Raji (cell line): ENCODE data around the gene KCNC4.

Experiments
- POLR2A ChIP-seq: IDR thresholded peaks from 2 replicates; pipeline ENCODE4 v1.6.1; 2011; ENCODE audit warnings: low read depth, low read length, control low read depth; ENCODE audit not compliant: insufficient read depth

Gene KCNC4

DNA sequence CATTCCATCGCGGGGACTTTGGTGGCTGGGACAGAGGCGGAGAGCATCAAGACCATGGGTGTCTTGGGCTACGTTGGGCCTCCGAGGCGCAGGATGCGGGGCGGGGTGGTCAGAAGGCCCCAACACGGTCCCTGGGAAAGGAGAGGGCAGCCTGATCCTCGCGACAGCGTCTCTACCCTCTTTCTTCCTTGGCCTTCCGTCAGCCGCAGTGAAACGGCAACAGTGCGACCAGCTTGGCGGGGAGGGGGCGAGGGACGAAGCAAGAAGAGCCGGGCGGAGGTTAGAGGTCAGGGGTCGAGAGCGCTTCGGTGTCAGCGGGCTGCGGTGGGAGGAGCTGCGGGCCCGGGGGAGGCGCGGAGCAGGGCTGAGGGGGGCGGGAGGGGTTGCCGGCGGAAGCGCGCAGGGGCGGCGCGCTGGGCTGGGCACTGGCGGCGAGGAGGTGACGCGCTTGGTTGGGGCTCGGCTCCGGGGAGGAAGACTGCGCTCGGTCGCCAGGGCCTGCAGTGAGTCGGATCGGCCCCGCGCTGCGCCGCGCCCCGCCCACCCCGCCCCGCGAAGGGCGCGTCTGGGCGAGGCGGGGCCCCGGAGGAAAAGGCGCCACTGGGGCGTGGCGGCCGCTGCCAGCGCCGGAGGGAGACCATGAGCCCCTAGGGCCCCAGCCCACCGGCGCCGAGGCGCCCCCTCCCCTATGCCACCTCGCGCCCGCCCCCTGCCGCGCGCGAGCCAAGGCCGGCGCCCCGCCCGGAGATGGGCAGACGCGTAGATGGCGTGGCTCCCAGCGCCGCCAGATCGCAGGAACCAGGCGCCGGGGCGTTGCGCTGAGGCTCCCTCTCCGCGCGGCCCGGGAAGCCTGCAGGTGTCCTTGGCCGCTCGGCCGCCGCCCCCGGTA lies at the start of gene KCNC4:
TSS of gene KCNC4 (plus strand) at position 600 of the 889 bp plus-strand sequence. CDS start 1,186 bp downstream, outside the sequence.
- TF ChIP-seq POLR2A = peak; percentile 34

DNA sequence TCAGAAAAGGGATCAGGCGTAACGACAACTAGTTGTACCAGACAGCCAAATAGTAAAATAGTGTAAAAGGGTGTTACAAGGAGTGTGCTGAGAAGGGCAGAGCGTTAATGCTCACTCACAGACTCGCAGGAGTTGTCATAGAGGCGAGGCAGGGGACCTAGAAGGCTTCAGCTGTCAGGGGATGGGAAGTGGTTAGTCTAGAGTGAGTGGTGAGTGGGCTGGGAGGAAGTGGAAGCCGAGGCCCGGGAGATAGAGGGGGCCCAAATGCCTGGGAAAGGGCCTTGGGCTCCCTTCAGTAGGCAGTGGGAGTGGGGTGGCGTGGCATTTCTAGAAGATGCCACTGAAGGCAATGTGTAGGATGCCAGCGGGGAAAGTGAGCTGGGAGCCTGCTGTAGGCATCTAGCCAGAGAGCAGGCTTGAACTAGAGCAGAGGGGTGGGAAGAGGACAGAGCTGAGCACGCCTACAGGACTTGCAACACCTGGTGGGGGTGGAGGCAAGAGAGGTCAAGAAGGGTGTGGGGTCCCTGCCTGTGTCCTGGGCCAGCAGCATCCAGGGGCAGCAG lies 49.5 kb upstream of the KCNC4 start:
- TF ChIP-seq POLR2A = no peak

DNA sequence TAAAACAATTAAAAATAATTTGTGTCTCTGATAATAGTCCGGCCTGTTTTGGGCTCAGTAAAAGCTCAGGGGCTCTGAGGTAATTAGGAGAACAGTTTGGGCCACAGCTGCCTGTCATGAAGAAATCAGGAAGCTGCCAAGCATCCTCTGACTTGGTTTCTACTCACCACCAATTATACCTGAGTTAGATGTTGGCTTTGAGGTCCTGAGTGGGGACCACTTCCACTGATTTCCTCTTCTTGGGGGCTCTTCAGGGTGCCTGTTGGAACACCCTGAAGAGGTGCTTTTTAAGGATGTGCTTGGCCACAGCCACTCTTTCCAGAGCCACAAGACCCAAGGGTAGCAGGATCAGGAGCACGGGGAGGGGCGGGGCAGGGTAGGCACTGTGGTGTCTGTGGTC lies 48.9 kb upstream of the KCNC4 start:
- TF ChIP-seq POLR2A = no peak

DNA sequence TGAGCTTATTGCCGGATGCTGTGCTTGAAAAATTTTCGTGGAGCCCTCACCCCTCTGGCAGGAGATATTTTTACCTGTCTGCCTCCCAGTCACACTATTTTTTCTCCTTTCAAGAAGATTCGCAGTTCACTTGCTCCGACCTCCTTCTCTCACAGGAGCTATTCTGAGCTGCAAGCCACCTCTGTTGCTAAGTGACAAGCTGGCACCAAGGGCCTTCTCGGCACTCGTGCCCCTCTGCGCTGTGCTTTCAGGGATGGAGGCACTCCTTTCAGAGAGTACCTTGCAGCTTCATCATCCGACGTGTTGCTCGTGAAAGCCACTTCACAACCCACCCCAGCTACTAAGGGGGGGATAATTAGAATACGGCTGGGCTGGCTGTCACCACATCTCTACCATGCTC lies 48.3 kb upstream of the KCNC4 start:
- TF ChIP-seq POLR2A = no peak

DNA sequence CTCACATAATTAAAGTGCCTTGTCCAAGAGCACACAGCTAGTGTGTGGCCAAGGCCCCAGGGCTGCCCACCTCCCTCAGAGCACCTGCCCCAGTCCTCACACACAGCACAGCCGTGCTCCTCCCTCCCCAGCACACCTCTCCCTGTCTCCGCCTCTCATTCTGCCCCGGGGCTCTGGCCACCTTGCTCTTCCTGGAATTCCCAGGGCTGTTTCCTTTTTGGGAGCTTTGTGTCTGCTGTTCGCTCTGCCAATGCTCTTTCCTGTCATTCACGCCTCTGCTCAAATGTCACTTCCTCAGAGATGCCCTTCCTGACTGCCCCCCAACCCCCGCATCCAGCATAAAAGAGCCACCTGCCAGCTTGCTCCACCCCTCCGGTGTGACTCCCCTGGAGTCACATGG lies 46.5 kb upstream of the KCNC4 start:
- no peak for TF ChIP-seq POLR2A

DNA sequence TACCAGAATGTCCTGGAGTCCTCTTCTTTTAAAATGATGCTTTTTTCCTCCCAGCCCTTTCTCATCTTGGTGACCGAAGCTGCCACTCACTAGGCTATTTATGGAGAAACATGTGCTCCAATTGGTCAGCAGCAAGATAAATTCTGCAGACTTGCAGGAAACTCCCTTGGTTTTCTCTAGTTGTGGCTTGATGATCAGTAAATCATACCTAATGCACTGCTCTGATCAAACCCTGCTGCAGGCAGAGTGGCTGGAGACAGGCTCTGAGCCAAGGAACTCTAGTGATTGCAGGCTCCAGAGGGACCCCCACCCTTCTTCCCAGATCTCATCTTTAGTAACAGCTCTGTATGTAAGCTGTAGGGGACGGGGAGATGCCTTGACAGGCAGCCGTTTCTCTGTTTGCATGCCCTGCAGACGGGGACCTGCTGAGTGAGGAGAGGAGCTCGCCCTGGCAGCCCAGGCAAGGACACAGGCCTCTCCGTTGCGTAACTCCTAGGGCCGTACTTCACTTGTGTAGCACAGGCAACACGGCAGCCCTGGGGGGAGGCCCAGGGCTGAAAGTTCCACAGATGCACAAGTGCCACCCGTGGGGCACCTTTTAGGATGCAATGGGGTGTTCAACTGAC lies 45.3 kb upstream of the KCNC4 start:
- TF ChIP-seq POLR2A = no peak

DNA sequence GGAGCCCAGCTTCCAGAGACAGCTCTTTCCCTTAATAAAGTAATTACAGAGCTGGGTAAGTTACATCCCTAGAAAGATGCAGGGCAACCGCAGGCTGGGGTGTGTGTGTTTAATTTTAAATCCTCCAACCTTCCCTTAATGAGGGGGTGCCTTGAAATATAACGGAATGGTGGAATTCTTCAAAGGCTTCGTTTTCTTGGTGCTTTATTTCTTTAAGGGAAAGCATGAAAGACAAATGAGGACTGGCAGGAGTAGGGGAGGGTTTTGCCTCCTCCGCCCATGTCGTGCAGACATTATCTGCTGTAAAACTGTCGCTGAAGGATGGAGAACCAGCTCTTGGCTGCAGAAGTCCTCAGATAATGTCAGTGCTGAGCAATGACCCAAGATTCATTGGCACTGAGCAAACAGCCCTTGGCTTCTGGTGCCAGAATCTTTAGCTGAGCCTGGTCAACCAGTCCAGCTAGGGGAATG lies 44.3 kb upstream of the KCNC4 start:
- TF ChIP-seq POLR2A = no peak

DNA sequence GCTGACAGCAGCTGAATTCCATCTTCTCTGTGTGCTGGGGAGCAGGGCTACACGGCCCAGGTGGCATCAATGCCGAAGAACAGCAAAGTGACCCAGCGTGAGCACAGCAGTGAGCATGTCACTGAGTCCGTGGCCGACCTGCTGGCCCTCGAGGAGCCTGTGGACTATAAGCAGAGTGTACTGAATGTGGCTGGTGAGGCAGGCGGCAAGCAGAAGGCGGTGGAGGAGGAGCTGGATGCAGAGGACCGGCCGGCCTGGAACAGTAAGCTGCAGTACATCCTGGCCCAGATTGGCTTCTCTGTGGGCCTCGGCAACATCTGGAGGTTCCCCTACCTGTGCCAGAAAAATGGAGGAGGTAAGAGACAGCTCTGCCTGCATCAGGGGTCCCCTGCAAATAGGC lies 43.3 kb upstream of the KCNC4 start:
- no peak for TF ChIP-seq POLR2A

DNA sequence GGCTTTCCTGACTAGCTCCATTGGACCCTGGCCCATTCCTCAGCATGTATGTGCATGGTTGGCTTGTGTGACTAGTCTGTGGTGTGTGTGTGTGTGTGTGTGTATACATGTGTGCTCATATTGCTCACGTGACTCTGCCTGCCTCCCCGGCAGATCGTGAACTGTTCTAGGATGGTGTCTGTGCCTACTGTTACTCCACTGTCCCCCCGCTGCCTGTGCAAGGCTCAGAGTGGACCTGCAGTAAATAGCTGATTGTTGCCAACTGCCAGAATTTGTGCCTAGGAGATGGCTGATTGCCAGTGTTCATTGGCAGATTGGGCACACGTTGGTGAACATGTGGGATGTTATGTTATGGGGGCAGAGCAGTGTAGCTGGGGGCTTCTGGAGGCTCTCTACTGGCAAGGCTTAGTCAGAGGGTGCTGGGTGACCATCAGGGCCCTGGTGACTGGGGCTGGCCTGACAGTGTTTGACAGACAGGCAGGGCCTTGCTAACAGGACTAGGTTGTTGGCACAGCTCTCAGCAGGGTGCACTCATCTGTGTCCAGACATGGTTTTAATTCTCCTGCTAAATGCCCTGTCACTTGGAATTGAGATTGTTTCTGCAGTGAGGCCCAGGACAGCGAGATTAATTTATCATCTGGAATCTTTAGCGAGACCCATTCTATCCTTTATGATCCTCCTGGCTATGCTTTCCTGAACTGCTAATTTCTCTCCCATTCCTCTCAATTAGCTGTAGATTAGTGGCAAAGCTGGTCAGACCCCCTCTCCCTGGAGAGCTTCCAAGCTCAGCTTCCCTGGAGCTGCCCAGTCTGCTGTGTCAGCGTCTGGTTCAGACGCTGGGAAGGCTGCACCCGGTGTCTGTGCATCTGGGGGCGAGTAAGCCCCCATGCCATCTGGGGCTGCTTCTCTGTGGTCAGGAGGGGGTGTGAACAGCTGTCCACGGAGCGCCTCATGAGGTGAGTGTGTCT lies 39.1 kb upstream of the KCNC4 start:
- no peak for TF ChIP-seq POLR2A

DNA sequence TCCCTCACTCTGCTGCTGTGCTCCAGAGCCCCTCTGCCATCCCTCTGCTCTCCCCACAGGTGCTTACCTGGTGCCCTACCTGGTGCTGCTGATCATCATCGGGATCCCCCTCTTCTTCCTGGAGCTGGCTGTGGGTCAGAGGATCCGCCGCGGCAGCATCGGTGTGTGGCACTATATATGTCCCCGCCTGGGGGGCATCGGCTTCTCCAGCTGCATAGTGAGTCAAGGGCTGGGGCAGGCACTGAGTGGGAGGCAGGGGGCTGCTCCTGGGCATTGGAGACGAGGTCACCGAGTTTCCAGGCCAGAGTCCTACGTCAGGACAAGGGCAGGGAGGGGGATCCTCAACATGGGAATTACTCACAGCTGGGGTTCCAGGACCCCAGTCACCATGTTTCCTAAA lies 38.1 kb upstream of the KCNC4 start:
- no peak for TF ChIP-seq POLR2A

DNA sequence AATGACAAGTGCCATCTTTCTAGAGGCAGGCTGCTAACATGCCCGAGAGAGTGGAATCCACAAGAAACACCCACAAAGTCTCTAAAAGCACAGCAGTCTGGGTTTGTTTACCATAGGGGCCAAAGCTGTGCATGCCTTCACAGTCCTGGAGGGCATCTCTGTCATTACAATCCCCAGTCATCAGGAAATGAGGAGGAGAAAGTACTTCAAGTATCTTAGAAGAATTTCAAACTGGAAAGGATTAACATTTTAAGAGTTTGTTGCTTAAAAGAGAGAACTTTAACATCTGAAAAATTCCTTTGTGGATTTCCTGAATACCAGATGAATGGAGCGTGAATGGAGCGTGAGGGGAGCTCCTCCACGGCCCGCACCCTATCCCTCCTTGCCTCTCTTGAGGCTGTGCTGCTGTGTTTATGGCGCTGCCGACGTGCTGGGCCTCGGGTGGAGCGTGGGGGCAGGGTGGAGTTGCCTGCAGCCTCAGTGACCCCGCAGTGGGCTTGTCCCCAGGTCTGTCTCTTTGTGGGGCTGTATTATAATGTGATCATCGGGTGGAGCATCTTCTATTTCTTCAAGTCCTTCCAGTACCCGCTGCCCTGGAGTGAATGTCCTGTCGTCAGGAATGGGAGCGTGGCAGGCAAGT lies 36.5 kb upstream of the KCNC4 start:
- TF ChIP-seq POLR2A = no peak

DNA sequence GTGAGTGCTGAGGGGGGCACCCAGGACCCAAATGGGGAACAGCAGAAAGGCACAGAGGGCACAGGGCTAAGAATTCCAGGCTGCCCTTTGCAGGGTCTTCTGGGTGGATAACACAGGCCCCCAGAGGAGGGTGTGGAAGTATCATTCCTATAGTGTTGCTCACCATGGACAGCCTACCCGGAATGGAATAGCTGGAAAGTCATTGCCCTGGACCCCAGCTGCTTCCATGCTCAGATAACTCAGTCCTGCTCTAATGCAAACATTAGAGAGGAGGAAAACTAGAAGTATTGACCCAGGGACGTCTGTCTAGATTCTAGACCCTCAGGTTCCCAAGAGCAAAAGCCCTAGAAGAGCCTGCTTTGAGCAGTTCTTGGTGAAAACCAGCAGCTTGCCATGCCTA lies 35.2 kb upstream of the KCNC4 start:
- no peak for TF ChIP-seq POLR2A

DNA sequence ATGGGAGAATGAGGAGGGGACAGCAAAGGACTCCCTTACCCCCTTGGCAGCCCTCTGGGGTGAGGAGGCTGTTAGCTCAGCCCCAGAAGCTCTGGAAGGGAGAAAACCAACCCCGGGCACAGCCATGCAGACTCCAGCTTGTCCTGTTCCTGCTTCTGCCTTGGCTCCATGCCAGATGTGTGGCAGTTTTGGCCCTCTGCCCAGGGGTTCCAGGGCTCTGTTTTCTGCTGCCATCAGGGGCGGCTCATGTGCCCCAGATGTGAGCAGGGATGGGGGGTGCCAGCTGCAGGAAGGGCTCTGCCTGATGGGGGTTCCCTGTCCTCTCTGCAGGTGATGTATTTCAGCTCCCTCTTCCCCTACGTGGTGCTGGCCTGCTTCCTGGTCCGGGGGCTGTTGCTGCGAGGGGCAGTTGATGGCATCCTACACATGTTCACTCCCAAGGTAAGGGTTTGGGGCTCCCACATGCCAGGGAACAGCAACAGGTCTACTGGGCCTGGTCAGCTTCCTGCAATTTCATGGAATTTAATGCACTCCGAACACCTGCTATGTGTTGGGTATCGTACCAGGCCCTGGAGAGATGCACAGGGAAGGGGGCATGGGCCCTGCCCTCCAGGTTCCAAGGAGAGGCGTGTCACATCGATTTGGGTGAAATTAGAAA lies 33.7 kb upstream of the KCNC4 start:
- no peak for TF ChIP-seq POLR2A

DNA sequence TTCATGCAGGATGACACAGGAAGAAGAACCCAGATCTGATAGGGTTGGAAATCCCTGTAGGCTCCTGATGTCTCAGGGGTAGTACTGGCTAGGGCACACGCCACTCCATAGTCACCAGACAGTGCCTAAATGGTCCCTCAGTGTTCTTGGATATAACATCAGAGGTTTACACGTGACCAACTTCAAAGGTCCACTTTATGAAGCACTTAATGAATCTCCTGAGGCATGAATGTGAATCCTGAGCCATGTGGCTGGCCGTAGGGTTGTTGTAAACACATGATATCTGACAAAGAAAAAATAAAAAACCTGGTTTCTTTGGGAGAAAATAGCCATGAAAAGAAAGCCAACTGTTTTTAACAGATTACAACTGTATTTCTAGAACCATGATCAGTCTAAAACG lies 32.3 kb upstream of the KCNC4 start:
- no peak for TF ChIP-seq POLR2A
